ENCODE data around the gene ICE2.

The ICE2 gene

DNA sequence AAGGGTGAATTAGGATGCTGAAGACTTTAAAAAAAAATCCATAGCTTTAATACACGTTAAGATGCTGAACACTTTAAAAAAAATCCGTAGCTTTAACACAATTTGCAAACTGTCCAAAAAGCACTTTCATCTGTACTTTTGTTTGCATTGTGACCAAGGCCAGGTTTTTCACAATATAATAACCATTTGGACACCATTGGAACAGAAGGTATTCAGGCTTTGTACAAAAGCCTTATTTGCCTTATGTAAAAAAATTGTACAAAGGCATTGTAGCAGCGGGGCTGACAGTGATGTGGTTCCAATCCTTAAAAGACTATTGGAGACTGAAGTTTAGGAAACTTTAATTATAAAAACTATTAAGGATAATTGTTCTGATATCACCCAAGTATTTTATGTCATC is 15.2 kb upstream of the ICE2 start:
- TF ChIP-seq, protein P1, sequence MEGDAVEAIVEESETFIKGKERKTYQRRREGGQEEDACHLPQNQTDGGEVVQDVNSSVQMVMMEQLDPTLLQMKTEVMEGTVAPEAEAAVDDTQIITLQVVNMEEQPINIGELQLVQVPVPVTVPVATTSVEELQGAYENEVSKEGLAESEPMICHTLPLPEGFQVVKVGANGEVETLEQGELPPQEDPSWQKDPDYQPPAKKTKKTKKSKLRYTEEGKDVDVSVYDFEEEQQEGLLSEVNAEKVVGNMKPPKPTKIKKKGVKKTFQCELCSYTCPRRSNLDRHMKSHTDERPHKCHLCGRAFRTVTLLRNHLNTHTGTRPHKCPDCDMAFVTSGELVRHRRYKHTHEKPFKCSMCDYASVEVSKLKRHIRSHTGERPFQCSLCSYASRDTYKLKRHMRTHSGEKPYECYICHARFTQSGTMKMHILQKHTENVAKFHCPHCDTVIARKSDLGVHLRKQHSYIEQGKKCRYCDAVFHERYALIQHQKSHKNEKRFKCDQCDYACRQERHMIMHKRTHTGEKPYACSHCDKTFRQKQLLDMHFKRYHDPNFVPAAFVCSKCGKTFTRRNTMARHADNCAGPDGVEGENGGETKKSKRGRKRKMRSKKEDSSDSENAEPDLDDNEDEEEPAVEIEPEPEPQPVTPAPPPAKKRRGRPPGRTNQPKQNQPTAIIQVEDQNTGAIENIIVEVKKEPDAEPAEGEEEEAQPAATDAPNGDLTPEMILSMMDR (conservative IDR thresholded peaks at IDR 0.05): no peak
- no peak overlapping the region for H3K27ac ChIP-seq

DNA sequence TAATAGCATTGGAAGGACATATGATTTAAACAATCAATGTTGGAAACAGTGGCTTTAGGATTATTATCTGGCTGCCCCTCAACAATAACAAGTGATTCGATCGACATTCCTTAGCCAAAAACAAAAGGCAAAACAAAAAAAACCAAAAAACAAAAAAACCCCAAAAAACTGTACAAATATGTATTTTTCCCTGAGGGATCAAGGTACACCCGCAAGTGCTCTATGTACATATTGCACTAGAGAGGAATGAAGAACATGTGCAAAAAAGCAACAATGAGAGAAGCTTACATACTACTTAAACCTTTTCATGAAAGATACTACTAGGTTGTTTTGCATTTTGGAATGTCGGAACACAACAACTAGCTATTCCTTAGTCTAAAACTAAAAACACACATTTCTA is 14.2 kb upstream of the ICE2 start:
- TF ChIP-seq, protein P1 (conservative IDR thresholded peaks at IDR 0.05): no peak

GRCh38 chr15:60486742-60487141 is 7.8 kb upstream of the ICE2 start:
- H3K27ac ChIP-seq: no peak overlapping the region
- TF ChIP-seq, protein P1 (conservative IDR thresholded peaks at IDR 0.05): no peak

More for the DNA sequence above, 14.2 kb upstream of the ICE2 start:
- no peak overlapping the region for H3K27ac ChIP-seq

- no peak overlapping the region for H3K27ac ChIP-seq
- TF ChIP-seq, protein P1 (conservative IDR thresholded peaks at IDR 0.05): no peak
Measured at GRCh38 chr15:60485365-60486055, 6.6 kb upstream of the ICE2 start.

GRCh38 chr15:60483042-60483441 is 4.1 kb upstream of the ICE2 start:
- TF ChIP-seq, protein P1 (conservative IDR thresholded peaks at IDR 0.05): no peak
- no peak overlapping the region for H3K27ac ChIP-seq

- peak overlapping the region; percentile 93 for H3K27ac ChIP-seq
- TF ChIP-seq, protein P1 (conservative IDR thresholded peaks at IDR 0.05): no peak
Measured at GRCh38 chr15:60480888-60481287, 1.9 kb upstream of the ICE2 start.

GRCh38 chr15:60480149-60480548 is 1.2 kb upstream of the ICE2 start:
- H3K27ac ChIP-seq: peak overlapping the region; percentile 93
- TF ChIP-seq, protein P1 (conservative IDR thresholded peaks at IDR 0.05): no peak
